AG04449 (cell line): Measurements from ENCODE around the gene ASPDH.

ENCODE experiments used
- CTCF ChIA-PET: fragments of 350-600 bp; formaldehyde crosslinking; extraction: SDS; loops from one replicate; lab custom pipeline; 2021; ENCODE audit warnings: antibody characterized with exemption; lab: Yijun Ruan, JAX
- POLR2A ChIA-PET: fragments of 400-600, 350-600 bp; formaldehyde crosslinking; extraction: SDS; loops from one replicate; lab custom pipeline; 2020; ENCODE audit warnings: antibody characterized with exemption, inconsistent platforms; lab: Yijun Ruan, JAX
- DNase-seq: peaks from one replicate; pipeline ENCODE4 v3.0.0-alpha.2; 2010; ENCODE audit warnings: low read depth, low spot score
- H3K4me3 ChIP-seq: 2 replicates; pipeline ENCODE4 v1.5.1; 2011; ENCODE audit warnings: low read depth, mild to moderate bottlenecking, control low read depth, low read length
- CTCF ChIP-seq: IDR thresholded peaks from one replicate; pipeline ENCODE4 v1.5.1; 2011; ENCODE audit warnings: mild to moderate bottlenecking, moderate library complexity, low read length, control low read depth, inconsistent platforms; ENCODE audit not compliant: insufficient read depth; ENCODE audit errors: missing control alignments

Gene ASPDH

GRCh38 chr19:50557009-50557613 lies 43.4 kb upstream of the ASPDH start:
- POLR2A ChIA-PET: no interaction called here
- H3K4me3 ChIP-seq: no peak overlapping the region

GRCh38 chr19:50556282-50557008 lies 42.7 kb upstream of the ASPDH start:
- ChIA-PET CTCF (interaction anchor here (0.6 to 6.7 kb wide), 35 partner anchors 8 to 333 kb away, joined by 3 to 66 read pairs (median 4); partner anchors contain the start of gene NR1H2), POLR2A (no interaction called here)
- peak; percentile 90 for TF ChIP-seq CTCF
- peak overlapping the region; percentile 48 for H3K4me3 ChIP-seq
- peak; percentile 3 for DNase-seq

More at GRCh38 chr19:50557009-50557613, 43.4 kb upstream of the ASPDH start:
- CTCF ChIA-PET: interaction anchor here (0.5 to 6.7 kb wide), 26 partner anchors 7 to 224 kb away, joined by 3 to 66 read pairs (median 4); partner anchors contain the start of gene NR1H2
- no peak for DNase-seq
- no peak for TF ChIP-seq CTCF

GRCh38 chr19:50555450-50556281 lies 42.0 kb upstream of the ASPDH start:
- POLR2A ChIA-PET: no interaction called here

GRCh38 chr19:50555033-50555432 lies 41.3 kb upstream of the ASPDH start:
- ChIA-PET POLR2A (no interaction called here), CTCF (interaction anchor here (1.4 to 6.7 kb wide), 4 partner anchors 11 to 76 kb away, joined by 5 to 66 read pairs (median 6); no protein-coding TSS in a partner anchor)
- no peak for TF ChIP-seq CTCF
- no peak overlapping the region for H3K4me3 ChIP-seq
- no peak for DNase-seq

More at GRCh38 chr19:50555450-50556281, 42.0 kb upstream of the ASPDH start:
- H3K4me3 ChIP-seq: peak overlapping the region; percentile 48
- CTCF ChIA-PET: interaction anchor here (0.6 to 6.7 kb wide), 30 partner anchors 8 to 334 kb away, joined by 3 to 66 read pairs (median 4); partner anchors contain the start of gene NR1H2
- no peak for DNase-seq
- TF ChIP-seq CTCF: no peak

- no peak overlapping the region for H3K4me3 ChIP-seq
- POLR2A ChIA-PET: no interaction called here
- CTCF ChIA-PET: interaction anchor here (1.7 to 6.7 kb wide), 2 partner anchors 10 to 15 kb away, joined by 5 to 66 read pairs; no protein-coding TSS in a partner anchor
- TF ChIP-seq CTCF: no peak
- DNase-seq: no peak
These were observed 40.5 kb upstream of the ASPDH start for GRCh38 chr19:50554212-50554611.
